ENCODE data around the gene MYO16. TPM values are rescaled to one million over a fixed set of nuclear protein-coding genes. Genes with fewer than 3 reads are reported as not detected.

MYO16 gene
- total RNA-seq, 1 experiment from 2014 or later, result not detected

DNA sequence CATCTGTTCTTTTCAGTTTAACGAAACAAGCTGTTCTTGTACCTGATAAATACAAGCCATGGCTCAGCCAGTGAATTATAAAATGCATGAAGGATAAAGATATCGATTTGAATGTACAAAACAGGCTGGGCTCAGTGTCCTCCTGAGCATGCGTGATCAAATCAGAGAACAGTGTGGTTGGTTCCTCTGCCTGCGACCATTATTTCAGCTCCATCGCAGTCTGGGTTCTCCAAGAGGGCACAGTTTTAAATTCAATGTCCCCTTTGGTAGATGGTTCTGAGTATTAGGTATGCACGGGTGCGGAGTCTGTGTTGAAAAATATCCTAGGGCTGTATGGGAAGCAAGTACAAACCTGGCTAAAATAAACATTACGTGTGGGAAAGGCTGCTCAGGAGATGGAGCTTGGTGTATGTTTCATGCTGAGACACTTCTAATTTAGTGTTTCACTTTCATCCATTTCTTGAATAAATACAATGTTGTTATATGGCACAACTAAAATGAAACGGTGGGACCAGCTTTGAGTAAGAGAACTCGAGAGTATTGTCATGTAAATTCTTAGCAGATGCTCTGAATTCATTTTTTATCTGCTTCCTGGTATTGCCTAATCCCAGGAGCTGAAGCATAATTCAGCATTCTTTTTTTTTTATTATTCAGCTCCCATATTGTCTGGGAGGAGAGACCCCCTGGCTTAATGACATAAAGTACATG lies 458.7 kb downstream of the MYO16 start:
- Mint-ChIP-seq H3K27ac (peak overlapping the region in 2 of 3 experiments; percentile 35 to 46; a peak in 1 of 7 replicates), H3K4me1 (peaks cover 2 to 6% of the 10 kb centered on the region in 2 experiments; a peak in 3 of 4 replicates), H3K4me3 (no peak overlapping the region), H3K36me3 (ENCODE audit: insufficient read depth in 1 of 3, low read depth in 3 of 3) (peaks cover 0 to 6% (median 0%) of the 10 kb centered on the region in 3 experiments; a peak in 4 of 7 replicates), H3K27me3 (ENCODE audit: low read depth) (peaks cover 2% of the 10 kb centered on the region; the same call in 1 of the 2 replicates), H3K9me3 (peaks cover 3 to 6% of the 10 kb centered on the region in 2 experiments; a peak in 3 of 5 replicates)
- H3K79me1 ChIP-seq (ENCODE audit: insufficient read depth, low read depth, low read length, poor library complexity, severe bottlenecking), result no peaks in the 10 kb centered on the region
- 0 out of 2 replicates have a peak overlapping the region, but pooled peaks have one; percentile 76 for H3K14ac ChIP-seq (ENCODE audit: insufficient read depth, low read length)
- no peak overlapping the region for H2AFZ ChIP-seq (ENCODE audit: low read length)
- no peak overlapping the region for H3K9ac ChIP-seq (ENCODE audit: extremely low read depth, insufficient read length, low read length)
- H3K23me2 ChIP-seq (ENCODE audit: insufficient read length, low read depth, low read length, poor library complexity, severe bottlenecking), result no peaks in the 10 kb centered on the region
- no peak for DNase-seq
- H2AK5ac ChIP-seq (ENCODE audit: insufficient read length, low read length), result no peak overlapping the region
- no peak overlapping the region for H3K4ac ChIP-seq (ENCODE audit: low read depth, low read length)
- H4K5ac ChIP-seq (ENCODE audit: insufficient read length, low read depth, low read length), result no peak overlapping the region
- H2BK15ac ChIP-seq (ENCODE audit: low read depth, low read length), result no peak overlapping the region
- H3T11ph ChIP-seq (ENCODE audit: low read length), result no peak overlapping the region
- H3K27ac ChIP-seq (ENCODE audit: insufficient read length, low read depth, low read length), result no peak overlapping the region
- H3K4me2 ChIP-seq (ENCODE audit: insufficient read depth, insufficient read length, low read length), result no peak overlapping the region
- H2BK12ac ChIP-seq (ENCODE audit: insufficient read length, low read depth, low read length), result no peak overlapping the region
- no peaks in the 10 kb centered on the region for H3K27me3 ChIP-seq (ENCODE audit: insufficient read depth, low read length)
- H2BK20ac ChIP-seq (ENCODE audit: low read depth, low read length, poor library complexity, severe bottlenecking), result no peak overlapping the region
- H3K4me1 ChIP-seq (ENCODE audit: insufficient read depth, low read length), result no peaks in the 10 kb centered on the region
- H3K18ac ChIP-seq (ENCODE audit: insufficient read length, low read depth, low read length), result no peak overlapping the region
- H4K20me1 ChIP-seq (ENCODE audit: control insufficient read depth, insufficient read depth, insufficient read length), result no peaks in the 10 kb centered on the region
- no peaks in the 10 kb centered on the region for H3K9me3 ChIP-seq (ENCODE audit: control insufficient read depth, low read depth, low read length)
- H3K79me2 ChIP-seq (ENCODE audit: insufficient read depth, low read length), result no peaks in the 10 kb centered on the region; the same call in 1 of the 2 replicates
- H4K8ac ChIP-seq (replicated peaks; ENCODE audit: insufficient read length, low read depth, low read length), result no peak overlapping the region
- TF ChIP-seq, protein P1, sequence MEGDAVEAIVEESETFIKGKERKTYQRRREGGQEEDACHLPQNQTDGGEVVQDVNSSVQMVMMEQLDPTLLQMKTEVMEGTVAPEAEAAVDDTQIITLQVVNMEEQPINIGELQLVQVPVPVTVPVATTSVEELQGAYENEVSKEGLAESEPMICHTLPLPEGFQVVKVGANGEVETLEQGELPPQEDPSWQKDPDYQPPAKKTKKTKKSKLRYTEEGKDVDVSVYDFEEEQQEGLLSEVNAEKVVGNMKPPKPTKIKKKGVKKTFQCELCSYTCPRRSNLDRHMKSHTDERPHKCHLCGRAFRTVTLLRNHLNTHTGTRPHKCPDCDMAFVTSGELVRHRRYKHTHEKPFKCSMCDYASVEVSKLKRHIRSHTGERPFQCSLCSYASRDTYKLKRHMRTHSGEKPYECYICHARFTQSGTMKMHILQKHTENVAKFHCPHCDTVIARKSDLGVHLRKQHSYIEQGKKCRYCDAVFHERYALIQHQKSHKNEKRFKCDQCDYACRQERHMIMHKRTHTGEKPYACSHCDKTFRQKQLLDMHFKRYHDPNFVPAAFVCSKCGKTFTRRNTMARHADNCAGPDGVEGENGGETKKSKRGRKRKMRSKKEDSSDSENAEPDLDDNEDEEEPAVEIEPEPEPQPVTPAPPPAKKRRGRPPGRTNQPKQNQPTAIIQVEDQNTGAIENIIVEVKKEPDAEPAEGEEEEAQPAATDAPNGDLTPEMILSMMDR (conservative IDR thresholded peaks at IDR 0.05), result no peak
- H2BK5ac ChIP-seq (ENCODE audit: insufficient read length, low read length), result no peak overlapping the region
- H3K23ac ChIP-seq (ENCODE audit: insufficient read length, low read depth, low read length), result no peak overlapping the region
- no peak overlapping the region for H2BK120ac ChIP-seq (ENCODE audit: low read depth, low read length, poor library complexity, severe bottlenecking)
- H3K56ac ChIP-seq (ENCODE audit: insufficient read length, low read depth, low read length), result no peak overlapping the region
- WGBS (ENCODE audit: extremely low coverage, insufficient read length, low lambda C conversion rate), result no CpG with 5 or more reads among the region's 10 CpGs
- H4K91ac ChIP-seq (ENCODE audit: insufficient read length, low read depth, low read length), result no peak overlapping the region
